ENCODE results near the gene OBP2B. TPM values are rescaled to one million over a fixed set of nuclear protein-coding genes. Genes with fewer than 3 reads are reported as not detected.

The OBP2B gene
- total RNA-seq, 1 experiment from 2014 or later, result not detected

- no peak for DNase-seq (ENCODE audit: low read depth)
These were observed 41.8 kb downstream of the OBP2B start for GRCh38 chr9:133167096-133167730.

GRCh38 chr9:133166392-133166791, 42.7 kb downstream of the OBP2B start:
- DNase-seq (ENCODE audit: low read depth), result no peak

GRCh38 chr9:133165452-133165730, 43.7 kb downstream of the OBP2B start:
- DNase-seq (ENCODE audit: low read depth), result no peak

- DNase-seq (ENCODE audit: low read depth), result no peak
These were observed 44.9 kb downstream of the OBP2B start for GRCh38 chr9:133164191-133164590.

- peak; percentile 72 for DNase-seq (ENCODE audit: low read depth)
These were observed 45.4 kb downstream of the OBP2B start, which contains the start of gene GBGT1 for GRCh38 chr9:133163504-133164172. TSS of gene GBGT1 (minus strand) at chr9:133163914. CDS start at chr9:133162412, 1,502 bp downstream.

- DNase-seq (ENCODE audit: low read depth), result no peak
These were observed 46.1 kb downstream of the OBP2B start for GRCh38 chr9:133162861-133163503.

GRCh38 chr9:133161547-133161950, 47.5 kb downstream of the OBP2B start:
- DNase-seq (ENCODE audit: low read depth), result no peak

GRCh38 chr9:133160742-133161546, 48.1 kb downstream of the OBP2B start:
- peak; percentile 59 for DNase-seq (ENCODE audit: low read depth)

GRCh38 chr9:133158695-133159094, 50.4 kb downstream of the OBP2B start:
- no peak for DNase-seq (ENCODE audit: low read depth)

Other genes starting within 250 kb of the OBP2B start
- not detected in 2 replicates for gene GFI1B, start 230.6 kb downstream of the OBP2B start, total RNA-seq (2014; rRNA removed; shearing (Covaris generic))
- 118 and 133 TPM in 2 replicates for gene GTF3C5, start 178.3 kb downstream of the OBP2B start, total RNA-seq (2014; rRNA removed; shearing (Covaris generic))
- gene CEL, start 147.3 kb downstream of the OBP2B start, total RNA-seq (2014; rRNA removed; shearing (Covaris generic)), result 0.18 and 0.29 TPM in 2 replicates
- gene RALGDS, start 88.0 kb downstream of the OBP2B start, total RNA-seq (2014; rRNA removed; shearing (Covaris generic)), result 21.5 and 21.8 TPM in 2 replicates
- 6.4 and 13.9 TPM in 2 replicates for gene GBGT1, start 45.3 kb downstream of the OBP2B start, total RNA-seq (2014; rRNA removed; shearing (Covaris generic))
- gene ABO, start 66.0 kb upstream of the OBP2B start, total RNA-seq (2014; rRNA removed; shearing (Covaris generic)), result not detected in 2 replicates
- 33.6 and 52.9 TPM in 2 replicates for gene SURF6, start 126.9 kb upstream of the OBP2B start, total RNA-seq (2014; rRNA removed; shearing (Covaris generic))
- gene MED22, start 138.9 kb upstream of the OBP2B start, total RNA-seq (2014; rRNA removed; shearing (Covaris generic)), result 22.0 and 28.2 TPM in 2 replicates
- 4,321 and 4,992 TPM in 2 replicates for gene RPL7A, start 139.0 kb upstream of the OBP2B start, total RNA-seq (2014; rRNA removed; shearing (Covaris generic))
- gene SURF1, start 147.2 kb upstream of the OBP2B start, total RNA-seq (2014; rRNA removed; shearing (Covaris generic)), result 46.4 and 57.8 TPM in 2 replicates
- 56.2 and 82.3 TPM in 2 replicates for gene SURF2, start 147.3 kb upstream of the OBP2B start, total RNA-seq (2014; rRNA removed; shearing (Covaris generic))
- gene SURF4, start 166.8 kb upstream of the OBP2B start, total RNA-seq (2014; rRNA removed; shearing (Covaris generic)), result 477 and 493 TPM in 2 replicates
- gene STKLD1, start 167.1 kb upstream of the OBP2B start, total RNA-seq (2014; rRNA removed; shearing (Covaris generic)), result 0.17 and 1.6 TPM in 2 replicates
- gene REXO4, start 208.8 kb upstream of the OBP2B start, total RNA-seq (2014; rRNA removed; shearing (Covaris generic)), result 30.4 and 32.8 TPM in 2 replicates
- gene ADAMTS13, start 213.1 kb upstream of the OBP2B start, total RNA-seq (2014; rRNA removed; shearing (Covaris generic)), result 0.27 and 1.3 TPM in 2 replicates

Measured in Daoy (cell line).